Mesothelial cell of epicardium (in vitro differentiated cells): ENCODE results near the gene MOSPD3. TPM values are rescaled to one million over a fixed set of nuclear protein-coding genes. Genes with fewer than 3 reads are reported as not detected.

ENCODE experiments used
- DNase-seq, 2 experiments: peaks; one replicate each; pipeline ENCODE4 v3.0.0; 2021; ENCODE audit warnings: low spot score in 2 of 2; ENCODE audit not compliant: unreplicated experiment in 2 of 2
- H3K27ac Mint-ChIP-seq: 2 replicates; pipeline ENCODE4 v1.8.0; 2021; ENCODE audit warnings: mixed read lengths
- H3K27me3 Mint-ChIP-seq: 2 replicates; pipeline ENCODE4 v1.8.0; 2021; ENCODE audit warnings: low read depth, mixed read lengths
- H3K36me3 Mint-ChIP-seq: 2 replicates; pipeline ENCODE4 v1.8.0; 2021; ENCODE audit warnings: mixed read lengths
- H3K4me1 Mint-ChIP-seq: 2 replicates; pipeline ENCODE4 v1.8.0; 2021; ENCODE audit warnings: mixed read lengths
- H3K4me3 Mint-ChIP-seq: 2 replicates; pipeline ENCODE4 v1.8.0; 2021; ENCODE audit warnings: mild to moderate bottlenecking, moderate library complexity, mixed read lengths
- H3K9me3 Mint-ChIP-seq: 2 replicates; pipeline ENCODE4 v1.8.0; 2021; ENCODE audit warnings: mixed read lengths
- total RNA-seq: library from RNA; stranded (reverse); gene quantifications from 3 replicates; pipeline ENCODE4 v1.2.1, GENCODE V29; 2021
- TF ChIP-seq, protein P1 (sequence below): fragments of 200-600 bp; sonication (generic); IDR thresholded peaks from one replicate; pipeline ENCODE4 v1.5.0; 2021; ENCODE audit warnings: antibody characterized with exemption; ENCODE audit not compliant: unreplicated experiment

MOSPD3 gene
- total RNA-seq, 1 donor from 2014 or later = 25.9 TPM

- no peak overlapping the region for H3K27ac Mint-ChIP-seq
- H3K27me3 Mint-ChIP-seq = no peaks in the 10 kb centered on the region
- H3K36me3 Mint-ChIP-seq = peaks cover 8% of the 10 kb centered on the region
- no peaks in the 10 kb centered on the region for H3K9me3 Mint-ChIP-seq
- TF ChIP-seq, protein P1, sequence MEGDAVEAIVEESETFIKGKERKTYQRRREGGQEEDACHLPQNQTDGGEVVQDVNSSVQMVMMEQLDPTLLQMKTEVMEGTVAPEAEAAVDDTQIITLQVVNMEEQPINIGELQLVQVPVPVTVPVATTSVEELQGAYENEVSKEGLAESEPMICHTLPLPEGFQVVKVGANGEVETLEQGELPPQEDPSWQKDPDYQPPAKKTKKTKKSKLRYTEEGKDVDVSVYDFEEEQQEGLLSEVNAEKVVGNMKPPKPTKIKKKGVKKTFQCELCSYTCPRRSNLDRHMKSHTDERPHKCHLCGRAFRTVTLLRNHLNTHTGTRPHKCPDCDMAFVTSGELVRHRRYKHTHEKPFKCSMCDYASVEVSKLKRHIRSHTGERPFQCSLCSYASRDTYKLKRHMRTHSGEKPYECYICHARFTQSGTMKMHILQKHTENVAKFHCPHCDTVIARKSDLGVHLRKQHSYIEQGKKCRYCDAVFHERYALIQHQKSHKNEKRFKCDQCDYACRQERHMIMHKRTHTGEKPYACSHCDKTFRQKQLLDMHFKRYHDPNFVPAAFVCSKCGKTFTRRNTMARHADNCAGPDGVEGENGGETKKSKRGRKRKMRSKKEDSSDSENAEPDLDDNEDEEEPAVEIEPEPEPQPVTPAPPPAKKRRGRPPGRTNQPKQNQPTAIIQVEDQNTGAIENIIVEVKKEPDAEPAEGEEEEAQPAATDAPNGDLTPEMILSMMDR = no peak
- H3K4me3 Mint-ChIP-seq = peak overlapping the region; percentile 99
- peaks cover 5% of the 10 kb centered on the region for H3K4me1 Mint-ChIP-seq
- DNase-seq = no peak
These were observed 1.3 kb downstream of the MOSPD3 start for GRCh38 chr7:100613412-100614175.

DNA sequence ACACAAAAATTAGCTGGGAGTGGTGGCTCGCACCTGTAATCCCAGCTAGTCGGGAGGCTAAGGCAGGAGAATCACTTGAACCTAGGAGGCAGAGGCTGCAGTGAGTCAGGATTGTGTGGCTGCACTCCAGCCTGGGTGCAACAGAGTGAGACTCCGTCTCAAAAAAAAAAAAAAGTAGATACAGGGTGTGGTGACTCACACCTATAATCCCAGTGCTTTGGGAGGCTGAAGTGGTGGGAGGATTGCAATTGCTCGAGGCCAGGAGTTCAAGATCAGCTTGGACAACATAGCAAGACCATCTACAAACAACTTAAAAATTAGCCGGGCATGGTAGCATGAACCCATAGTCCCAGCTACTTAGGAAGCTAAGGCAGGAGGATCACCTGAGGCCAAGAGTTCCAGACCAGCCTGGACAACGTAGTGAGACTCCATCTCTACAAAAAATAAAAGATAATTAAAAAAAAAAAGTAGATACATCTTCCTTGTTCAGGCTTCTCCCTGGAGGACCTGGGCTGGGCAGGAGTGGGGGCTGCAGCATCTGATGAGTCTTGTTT is 2.0 kb downstream of the MOSPD3 start:
- no peak for DNase-seq
- TF ChIP-seq, protein P1 = no peak
- H3K4me1 Mint-ChIP-seq = peaks cover 5% of the 10 kb centered on the region
- H3K27me3 Mint-ChIP-seq = no peaks in the 10 kb centered on the region
- H3K9me3 Mint-ChIP-seq = no peaks in the 10 kb centered on the region
- no peak overlapping the region for H3K4me3 Mint-ChIP-seq
- H3K36me3 Mint-ChIP-seq = peaks cover 7% of the 10 kb centered on the region
- H3K27ac Mint-ChIP-seq = no peak overlapping the region

GRCh38 chr7:100620239-100620638 is 7.9 kb downstream of the MOSPD3 start:
- Mint-ChIP-seq H3K4me1 (no peaks in the 10 kb centered on the region), H3K9me3 (no peaks in the 10 kb centered on the region), H3K4me3 (no peak overlapping the region), H3K27me3 (no peaks in the 10 kb centered on the region), H3K36me3 (peaks cover 13% of the 10 kb centered on the region), H3K27ac (no peak overlapping the region)
- TF ChIP-seq, protein P1 = no peak
- DNase-seq = no peak

GRCh38 chr7:100620804-100621203 is 8.5 kb downstream of the MOSPD3 start:
- Mint-ChIP-seq H3K4me1 (no peaks in the 10 kb centered on the region), H3K9me3 (no peaks in the 10 kb centered on the region), H3K36me3 (peaks cover 13% of the 10 kb centered on the region), H3K27me3 (peaks cover 2% of the 10 kb centered on the region), H3K4me3 (no peak overlapping the region), H3K27ac (no peak overlapping the region)
- TF ChIP-seq, protein P1 = no peak
- no peak for DNase-seq

DNA sequence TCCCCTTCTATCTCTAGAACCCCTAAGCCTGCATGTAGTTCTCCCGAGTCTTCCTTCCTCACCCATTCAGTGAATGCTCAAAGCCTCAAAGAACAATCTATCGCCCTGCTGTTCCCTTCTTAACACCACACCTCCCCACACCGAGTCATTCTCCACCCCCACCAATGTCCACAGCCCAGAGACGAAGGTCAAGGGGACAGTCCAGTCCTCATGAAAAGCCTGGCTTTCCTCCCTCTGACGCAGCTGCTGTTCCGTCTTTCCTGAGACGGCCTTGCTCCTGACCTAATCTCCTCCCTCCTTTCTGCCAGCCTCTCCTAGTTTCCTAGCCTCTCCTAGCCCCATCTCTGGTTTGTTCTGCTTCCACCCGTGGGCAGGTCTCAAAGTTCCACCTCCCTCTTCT is 9.2 kb downstream of the MOSPD3 start:
- peaks cover 3% of the 10 kb centered on the region for H3K27me3 Mint-ChIP-seq
- H3K27ac Mint-ChIP-seq = no peak overlapping the region

More for the DNA sequence above, 9.2 kb downstream of the MOSPD3 start:
- H3K4me1 Mint-ChIP-seq = no peaks in the 10 kb centered on the region
- no peak overlapping the region for H3K4me3 Mint-ChIP-seq
- no peaks in the 10 kb centered on the region for H3K9me3 Mint-ChIP-seq
- TF ChIP-seq, protein P1 = no peak
- DNase-seq = no peak
- peaks cover 10% of the 10 kb centered on the region for H3K36me3 Mint-ChIP-seq
